Measurements from ENCODE around the gene MAN2A2.
"Not testable (repeated sequence)": the region's sequence is repeated elsewhere in the genome, so short reads cannot be mapped to it uniquely, and the experiment has no call there.

MAN2A2 gene

GRCh38 chr15:90928106-90928505 lies 25.0 kb downstream of the MAN2A2 start:
- H2BK5ac ChIP-seq (ENCODE audit: low read length): not testable (repeated sequence)

GRCh38 chr15:90929246-90930019 lies 26.3 kb downstream of the MAN2A2 start:
- Histone ChIP-seq H3K4me1 (ENCODE audit: control insufficient read depth in 2 of 2, insufficient read depth in 1 of 2, low read depth in 1 of 2, low read length in 2 of 2) (peaks cover 4 to 6% of the 10 kb centered on the region in 2 donors), H3K14ac (ENCODE audit: low read length) (no peak overlapping the region), H2AK5ac (ENCODE audit: low read depth, low read length) (no peak overlapping the region), H3K4me3 (ENCODE audit: low read length in 2 of 2) (no peak overlapping the region), H2AFZ (ENCODE audit: low read length) (no peak overlapping the region), H2BK15ac (ENCODE audit: low read length) (no peak overlapping the region), H3K9ac (ENCODE audit: low read depth, low read length, poor library complexity) (no peak overlapping the region), H3K79me1 (ENCODE audit: low read depth, low read length) (no peaks in the 10 kb centered on the region), H4K8ac (ENCODE audit: low read depth, low read length) (no peak overlapping the region), H2BK12ac (ENCODE audit: low read length) (no peak overlapping the region), H3K27me3 (ENCODE audit: control insufficient read depth in 3 of 3, insufficient read depth in 3 of 3, low read depth in 1 of 3, low read length in 3 of 3) (peaks cover 0 to 5% (median 4%) of the 10 kb centered on the region in 3 experiments), H3K4ac (ENCODE audit: low read length) (no peak overlapping the region), H4K91ac (ENCODE audit: low read depth, low read length, poor library complexity) (no peak overlapping the region), H3K23ac (ENCODE audit: low read depth, low read length, poor library complexity) (no peak overlapping the region), H3K9me3 (replicated peaks in 1 of 2; ENCODE audit: control insufficient read depth in 2 of 2, insufficient read depth in 1 of 2, low read depth in 1 of 2, low read length in 2 of 2) (no peaks in the 10 kb centered on the region), H3K4me2 (ENCODE audit: insufficient read depth, low read length, poor library complexity, severe bottlenecking) (no peak overlapping the region), H3K27ac (replicated peaks; ENCODE audit: low read length) (no peak overlapping the region), H3K18ac (ENCODE audit: low read length) (no peak overlapping the region), H2BK120ac (ENCODE audit: low read depth, low read length) (no peak overlapping the region), H3K36me3 (replicated peaks in 1 of 2; ENCODE audit: control insufficient read depth in 2 of 2, insufficient read depth in 2 of 2, low read length in 2 of 2) (no peaks in the 10 kb centered on the region), H2BK5ac (ENCODE audit: low read length) (peak overlapping the region; percentile 19)
- WGBS, 2 donors (ENCODE audit: extremely low coverage in 2 of 2, insufficient read length in 2 of 2, insufficient replicate concordance in 1 of 2): 100% methylated on average over 2 of the region's 21 CpGs; no CpG with 5 or more reads in 1 of the 2 donors
- no peak for DNase-seq (ENCODE audit: low spot score)

More at GRCh38 chr15:90928106-90928505, 25.0 kb downstream of the MAN2A2 start:
- H3K23ac ChIP-seq (ENCODE audit: low read depth, low read length, poor library complexity); H3K14ac ChIP-seq (ENCODE audit: low read length); H3K4ac ChIP-seq (ENCODE audit: low read length); H3K4me3 ChIP-seq (ENCODE audit: low read length in 2 of 2); H3K4me2 ChIP-seq (ENCODE audit: insufficient read depth, low read length, poor library complexity, severe bottlenecking); H3K27ac ChIP-seq (replicated peaks; ENCODE audit: low read length); H3K9me3 ChIP-seq (replicated peaks in 1 of 2; ENCODE audit: control insufficient read depth in 2 of 2, insufficient read depth in 1 of 2, low read depth in 1 of 2, low read length in 2 of 2); H3K79me1 ChIP-seq (ENCODE audit: low read depth, low read length); H3K36me3 ChIP-seq (replicated peaks in 1 of 2; ENCODE audit: control insufficient read depth in 2 of 2, insufficient read depth in 2 of 2, low read length in 2 of 2); H3K27me3 ChIP-seq (ENCODE audit: control insufficient read depth in 3 of 3, insufficient read depth in 3 of 3, low read depth in 1 of 3, low read length in 3 of 3); H2AFZ ChIP-seq (ENCODE audit: low read length); H2BK15ac ChIP-seq (ENCODE audit: low read length); H4K8ac ChIP-seq (ENCODE audit: low read depth, low read length); DNase-seq (ENCODE audit: low spot score); H3K4me1 ChIP-seq (ENCODE audit: control insufficient read depth in 2 of 2, insufficient read depth in 1 of 2, low read depth in 1 of 2, low read length in 2 of 2); H3K18ac ChIP-seq (ENCODE audit: low read length); H3K9ac ChIP-seq (ENCODE audit: low read depth, low read length, poor library complexity); H2AK5ac ChIP-seq (ENCODE audit: low read depth, low read length); H2BK12ac ChIP-seq (ENCODE audit: low read length); H4K91ac ChIP-seq (ENCODE audit: low read depth, low read length, poor library complexity); H2BK120ac ChIP-seq (ENCODE audit: low read depth, low read length): not testable (repeated sequence)
- WGBS, 2 donors (ENCODE audit: extremely low coverage in 2 of 2, insufficient read length in 2 of 2, insufficient replicate concordance in 1 of 2): no CpG with 5 or more reads among the region's 7 CpGs

- H3K79me1 ChIP-seq (ENCODE audit: low read depth, low read length): no peaks in the 10 kb centered on the region
- peak overlapping the region in 1 of 2 donors; percentile 61 for H3K4me3 ChIP-seq (ENCODE audit: low read length in 2 of 2)
- peaks cover 9 to 12% of the 10 kb centered on the region in 2 donors for H3K4me1 ChIP-seq (ENCODE audit: control insufficient read depth in 2 of 2, insufficient read depth in 1 of 2, low read depth in 1 of 2, low read length in 2 of 2)
- no peak overlapping the region for H2BK120ac ChIP-seq (ENCODE audit: low read depth, low read length)
- no peak overlapping the region for H2AFZ ChIP-seq (ENCODE audit: low read length)
- no peak overlapping the region for H4K91ac ChIP-seq (ENCODE audit: low read depth, low read length, poor library complexity)
- no peak overlapping the region for H2BK5ac ChIP-seq (ENCODE audit: low read length)
- no peak overlapping the region for H3K9ac ChIP-seq (ENCODE audit: low read depth, low read length, poor library complexity)
- no peaks in the 10 kb centered on the region for H3K9me3 ChIP-seq (replicated peaks in 1 of 2; ENCODE audit: control insufficient read depth in 2 of 2, insufficient read depth in 1 of 2, low read depth in 1 of 2, low read length in 2 of 2)
- no peak overlapping the region for H3K27ac ChIP-seq (replicated peaks; ENCODE audit: low read length)
- H2BK15ac ChIP-seq (ENCODE audit: low read length): no peak overlapping the region
- no peak overlapping the region for H2AK5ac ChIP-seq (ENCODE audit: low read depth, low read length)
- no peak overlapping the region for H2BK12ac ChIP-seq (ENCODE audit: low read length)
- H3K23ac ChIP-seq (ENCODE audit: low read depth, low read length, poor library complexity): no peak overlapping the region
- no peak overlapping the region for H3K4ac ChIP-seq (ENCODE audit: low read length)
- peaks cover 0 to 5% (median 4%) of the 10 kb centered on the region in 3 experiments for H3K27me3 ChIP-seq (ENCODE audit: control insufficient read depth in 3 of 3, insufficient read depth in 3 of 3, low read depth in 1 of 3, low read length in 3 of 3)
- no CpG with 5 or more reads among the region's 15 CpGs for WGBS, 2 donors (ENCODE audit: extremely low coverage in 2 of 2, insufficient read length in 2 of 2, insufficient replicate concordance in 1 of 2)
- no peak overlapping the region for H3K18ac ChIP-seq (ENCODE audit: low read length)
- no peak overlapping the region for H3K4me2 ChIP-seq (ENCODE audit: insufficient read depth, low read length, poor library complexity, severe bottlenecking)
- no peak overlapping the region for H4K8ac ChIP-seq (ENCODE audit: low read depth, low read length)
- H3K36me3 ChIP-seq (replicated peaks in 1 of 2; ENCODE audit: control insufficient read depth in 2 of 2, insufficient read depth in 2 of 2, low read length in 2 of 2): no peaks in the 10 kb centered on the region
- no peak overlapping the region for H3K14ac ChIP-seq (ENCODE audit: low read length)
- no peak for DNase-seq (ENCODE audit: low spot score)
Observed at GRCh38 chr15:90930861-90931574, 27.9 kb downstream of the MAN2A2 start.

GRCh38 chr15:90931575-90931827 lies 28.4 kb downstream of the MAN2A2 start:
- H3K23ac ChIP-seq (ENCODE audit: low read depth, low read length, poor library complexity): peak overlapping the region; percentile 60
- H2AFZ ChIP-seq (ENCODE audit: low read length): peak overlapping the region; percentile 86
- DNase-seq (ENCODE audit: low spot score): no peak
- no peak overlapping the region for H2BK15ac ChIP-seq (ENCODE audit: low read length)
- peak overlapping the region in 1 of 2 donors; percentile 61 for H3K4me3 ChIP-seq (ENCODE audit: low read length in 2 of 2)
- H3K9ac ChIP-seq (ENCODE audit: low read depth, low read length, poor library complexity): no peak overlapping the region
- H3K4me2 ChIP-seq (ENCODE audit: insufficient read depth, low read length, poor library complexity, severe bottlenecking): peak overlapping the region; percentile 99
- no peak overlapping the region for H3K18ac ChIP-seq (ENCODE audit: low read length)
- H3K36me3 ChIP-seq (replicated peaks in 1 of 2; ENCODE audit: control insufficient read depth in 2 of 2, insufficient read depth in 2 of 2, low read length in 2 of 2): peaks cover 0 to 4% of the 10 kb centered on the region in 2 donors
- no peak overlapping the region for H4K8ac ChIP-seq (ENCODE audit: low read depth, low read length)
- no peak overlapping the region for H4K91ac ChIP-seq (ENCODE audit: low read depth, low read length, poor library complexity)
- H3K9me3 ChIP-seq (replicated peaks in 1 of 2; ENCODE audit: control insufficient read depth in 2 of 2, insufficient read depth in 1 of 2, low read depth in 1 of 2, low read length in 2 of 2): no peaks in the 10 kb centered on the region
- WGBS, 2 donors (ENCODE audit: extremely low coverage in 2 of 2, insufficient read length in 2 of 2, insufficient replicate concordance in 1 of 2): no CpG with 5 or more reads among the region's 6 CpGs
- no peak overlapping the region for H3K14ac ChIP-seq (ENCODE audit: low read length)
- H3K4ac ChIP-seq (ENCODE audit: low read length): no peak overlapping the region
- no peak overlapping the region for H2AK5ac ChIP-seq (ENCODE audit: low read depth, low read length)
- H3K4me1 ChIP-seq (ENCODE audit: control insufficient read depth in 2 of 2, insufficient read depth in 1 of 2, low read depth in 1 of 2, low read length in 2 of 2): peaks cover 14 to 15% of the 10 kb centered on the region in 2 donors
- no peak overlapping the region for H3K27ac ChIP-seq (replicated peaks; ENCODE audit: low read length)
- no peaks in the 10 kb centered on the region for H3K79me1 ChIP-seq (ENCODE audit: low read depth, low read length)
- no peak overlapping the region for H2BK12ac ChIP-seq (ENCODE audit: low read length)
- no peak overlapping the region for H2BK5ac ChIP-seq (ENCODE audit: low read length)
- peaks cover 0 to 5% (median 4%) of the 10 kb centered on the region in 3 experiments for H3K27me3 ChIP-seq (ENCODE audit: control insufficient read depth in 3 of 3, insufficient read depth in 3 of 3, low read depth in 1 of 3, low read length in 3 of 3)
- H2BK120ac ChIP-seq (ENCODE audit: low read depth, low read length): peak overlapping the region; percentile 68

All from neuronal stem cell (in vitro differentiated cells).